Stimulated activated CD8-positive, alpha-beta memory T cell treated with anti-CD3 and anti-CD28 coated beads, Interleukin-4, amount 100 ng/mL, for 1 hour (primary cell): ENCODE measurements around the gene MAST2.

Experiments
- DNase-seq, 2 donors: peaks; one replicate each; pipeline ENCODE4 v3.0.0-alpha.2; 2020; ENCODE audit warnings: low read depth in 2 of 2, low spot score in 1 of 2

MAST2 gene

DNA sequence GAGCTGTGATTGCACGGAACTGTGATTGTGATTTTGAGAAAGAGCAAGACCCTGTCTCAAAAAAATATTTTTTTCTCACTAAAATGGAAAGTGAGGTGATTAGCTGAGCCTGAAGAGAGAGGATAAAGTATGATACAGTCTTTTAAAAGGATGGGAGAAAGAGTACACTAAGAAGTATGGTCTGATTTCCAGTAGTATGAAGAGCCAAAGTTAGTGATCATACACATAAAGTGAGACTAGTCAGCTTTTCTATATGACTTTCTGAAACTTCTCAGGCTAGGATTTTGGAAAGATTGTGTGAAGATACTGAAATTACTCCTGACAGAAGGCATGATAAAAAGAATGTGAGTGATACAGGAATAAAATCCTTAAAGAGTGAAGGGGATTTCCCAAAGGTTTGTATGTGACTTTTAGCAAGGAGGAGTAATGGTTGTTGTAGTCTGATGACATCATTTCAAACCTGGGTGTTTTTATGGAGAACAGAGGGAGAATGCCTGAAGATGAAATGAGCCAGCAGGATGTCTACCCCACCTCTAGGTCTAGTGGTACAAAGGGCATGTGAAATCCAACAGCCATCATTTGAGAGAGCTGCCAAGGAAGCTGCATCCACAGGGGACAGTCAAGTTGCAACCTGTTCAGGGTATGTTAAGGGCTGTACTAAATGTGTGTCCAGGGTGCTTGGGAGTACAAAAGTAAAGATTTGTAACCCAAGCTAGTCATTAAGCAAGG lies 171.3 kb downstream of the MAST2 start:
- DNase-seq, result no peak

- no peak for DNase-seq
Observed at GRCh38 chr1:45976623-45977022, 173.2 kb downstream of the MAST2 start.

DNA sequence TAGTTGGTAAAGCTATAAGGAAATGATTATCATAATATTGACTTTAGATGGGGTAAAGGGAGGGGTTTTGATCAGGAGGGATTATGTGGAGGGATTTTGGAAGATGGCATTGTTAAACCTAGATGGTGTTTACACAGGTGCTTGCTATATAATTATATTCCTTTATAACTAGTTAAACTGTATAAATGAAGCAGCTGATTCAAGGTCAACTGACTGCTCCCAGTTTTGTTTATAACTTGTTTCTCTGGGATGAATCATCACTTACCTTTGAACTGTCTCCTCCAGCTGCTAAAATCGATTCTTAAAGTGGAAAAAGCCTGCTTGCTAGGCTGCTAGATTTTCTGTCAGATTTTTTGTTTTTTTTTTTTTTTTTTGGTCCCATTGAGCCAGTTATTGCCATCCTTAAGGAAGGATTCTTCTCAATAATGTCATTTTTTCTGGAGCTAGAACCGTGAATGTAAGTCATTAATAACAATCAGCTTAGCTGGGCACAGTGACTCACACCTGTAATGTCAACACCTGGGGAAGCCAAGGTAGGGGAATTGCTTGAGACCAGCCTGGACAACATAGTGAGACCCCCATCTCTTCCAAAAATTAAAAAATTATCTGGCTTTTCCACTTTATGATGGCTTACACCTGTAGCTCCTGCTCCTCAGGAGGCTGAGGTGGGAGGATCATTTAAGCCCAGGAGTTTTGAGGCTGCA lies 175.8 kb downstream of the MAST2 start:
- no peak for DNase-seq

GRCh38 chr1:45979778-45980176 lies 176.4 kb downstream of the MAST2 start:
- no peak for DNase-seq

DNA sequence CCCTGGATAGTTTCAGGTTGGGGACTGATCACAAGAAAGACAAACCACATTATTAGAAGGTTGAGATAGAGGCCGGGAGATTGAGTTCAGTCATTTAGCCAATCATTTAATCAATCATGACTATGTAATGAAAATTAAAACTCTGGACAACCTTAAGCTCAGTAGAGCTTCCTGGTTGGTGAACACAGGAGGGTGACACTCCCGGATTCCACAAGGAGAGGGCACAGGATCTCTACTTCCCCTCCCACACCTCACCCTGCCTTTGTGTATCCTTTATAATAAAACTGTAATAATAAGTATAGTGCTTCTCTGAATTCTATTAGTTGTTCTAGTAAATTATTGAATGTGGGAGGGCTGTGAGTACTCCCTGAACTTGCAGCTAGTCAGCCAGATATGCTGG lies 178.9 kb downstream of the MAST2 start:
- no peak for DNase-seq

DNA sequence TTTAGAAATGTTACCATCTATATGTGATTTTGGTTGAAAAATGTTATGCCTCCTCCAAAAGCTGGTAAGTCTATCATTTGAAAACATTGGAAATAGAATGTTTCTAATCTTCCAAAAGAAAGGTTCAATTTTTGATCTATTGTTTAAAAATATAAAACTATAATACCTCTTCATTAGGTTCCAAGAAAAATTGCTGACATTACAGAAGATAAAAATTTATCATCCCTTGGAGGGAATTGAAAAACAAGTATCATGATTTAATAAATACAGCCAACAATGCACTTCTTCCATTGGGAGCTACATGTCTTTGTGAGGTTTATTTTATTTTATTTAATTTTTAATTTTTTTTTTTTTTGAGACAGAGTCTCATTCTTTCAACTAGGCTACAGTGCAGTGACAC lies 180.6 kb downstream of the MAST2 start:
- no peak for DNase-seq

- no peak for DNase-seq
Observed at GRCh38 chr1:45987204-45987603, 183.8 kb downstream of the MAST2 start.

DNA sequence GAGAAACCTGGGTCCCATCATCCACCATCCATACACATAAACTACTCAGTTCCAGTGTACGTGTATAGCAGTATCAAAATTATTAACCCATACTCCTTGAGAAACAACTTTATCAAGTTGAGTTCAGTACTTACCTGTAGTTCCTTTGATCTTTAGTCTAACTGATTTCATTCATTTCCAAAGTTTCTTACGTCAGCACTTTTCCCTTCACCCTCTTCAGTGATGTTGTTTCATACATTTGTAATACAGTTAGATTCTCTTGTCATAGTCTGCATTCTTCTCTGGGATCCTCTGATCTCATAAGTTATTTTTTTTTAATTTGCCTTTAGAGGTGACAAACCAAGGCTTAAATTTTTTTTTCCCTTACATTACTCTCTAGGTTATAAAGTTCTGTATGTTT lies 185.8 kb downstream of the MAST2 start:
- DNase-seq, result no peak

- DNase-seq, result no peak
Observed at GRCh38 chr1:45994423-45994822, 191.0 kb downstream of the MAST2 start.

DNA sequence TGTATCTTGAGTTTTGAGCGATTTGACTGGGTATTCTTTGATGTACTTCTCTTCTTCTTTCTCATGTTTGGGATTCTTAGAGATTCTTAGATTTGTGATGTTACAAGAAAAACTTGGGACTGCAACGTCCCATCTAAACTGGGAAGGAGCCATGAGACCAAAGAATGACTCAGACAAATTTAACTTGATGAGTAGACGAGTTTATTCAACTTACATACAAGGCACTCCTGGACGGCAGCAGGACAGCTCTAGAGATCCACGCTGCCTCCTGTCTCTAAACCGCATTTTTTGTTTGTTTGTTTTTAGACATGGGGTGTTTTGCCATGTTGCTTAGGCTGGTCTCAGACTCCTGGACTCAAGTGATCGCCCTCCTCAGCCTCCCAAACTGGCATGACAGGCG lies 191.9 kb downstream of the MAST2 start:
- DNase-seq, result no peak

DNA sequence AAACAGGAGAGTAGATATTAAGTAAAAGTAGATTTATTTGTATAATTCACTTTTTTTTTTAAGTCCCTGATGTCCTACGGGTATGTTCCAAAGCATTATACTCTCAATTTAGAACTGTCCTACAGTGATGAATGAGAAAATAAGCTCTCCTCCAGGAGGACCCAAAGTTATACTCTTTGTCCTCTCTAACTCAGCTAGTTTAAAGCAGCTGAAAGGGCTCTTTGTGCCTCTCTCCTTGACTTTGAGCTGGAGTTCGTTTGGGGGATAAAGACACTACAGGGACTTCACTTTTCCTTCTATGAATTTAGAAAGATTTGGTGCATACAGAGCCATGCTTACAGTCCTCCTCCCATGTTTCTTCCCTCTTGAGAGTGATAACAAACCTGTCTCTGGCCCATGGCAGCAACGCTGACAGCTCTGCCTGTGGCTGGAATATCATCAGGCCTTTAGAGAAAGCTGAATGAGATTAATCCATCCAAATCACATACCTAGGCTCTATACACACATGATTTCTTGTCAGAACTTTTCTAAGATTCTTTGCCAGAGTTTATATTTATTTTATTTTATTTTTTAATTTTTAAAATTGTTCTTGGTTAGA lies 194.7 kb downstream of the MAST2 start:
- DNase-seq, result no peak

- DNase-seq, result no peak
Observed at GRCh38 chr1:45999507-45999906, 196.1 kb downstream of the MAST2 start.

DNA sequence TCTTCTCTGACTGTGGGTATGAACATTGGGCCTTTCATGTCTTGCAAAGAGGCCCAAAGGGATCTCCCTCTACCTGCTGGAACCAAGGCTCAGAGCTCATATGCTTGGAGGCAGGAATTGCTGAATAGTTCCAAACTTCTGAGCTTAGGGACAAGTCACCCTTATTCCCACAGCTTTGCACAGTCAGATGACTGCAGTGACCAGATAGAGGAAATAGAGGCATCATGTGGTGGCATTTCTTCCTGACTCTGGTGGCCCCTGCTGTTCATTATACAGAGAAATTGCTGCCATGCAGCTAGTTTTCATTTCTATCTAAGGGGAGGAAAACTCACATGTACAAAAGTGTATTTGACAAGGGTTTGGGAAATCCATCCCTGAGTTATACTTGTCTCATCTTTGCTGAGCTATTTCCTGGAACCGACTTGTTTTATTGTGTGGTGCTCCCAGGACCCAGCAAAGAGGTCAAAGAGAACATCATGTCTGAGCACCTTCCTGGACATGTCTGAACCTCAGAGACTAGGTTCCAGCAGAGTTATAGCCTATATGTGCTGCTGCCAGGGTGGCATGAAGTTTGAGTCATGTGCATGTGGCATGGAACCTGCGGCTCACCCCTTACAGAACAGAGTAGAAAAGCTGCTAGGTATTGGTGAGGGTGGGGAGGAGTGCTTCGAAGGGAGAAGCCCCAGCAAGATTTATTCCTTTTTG lies 197.8 kb downstream of the MAST2 start:
- DNase-seq, result no peak

DNA sequence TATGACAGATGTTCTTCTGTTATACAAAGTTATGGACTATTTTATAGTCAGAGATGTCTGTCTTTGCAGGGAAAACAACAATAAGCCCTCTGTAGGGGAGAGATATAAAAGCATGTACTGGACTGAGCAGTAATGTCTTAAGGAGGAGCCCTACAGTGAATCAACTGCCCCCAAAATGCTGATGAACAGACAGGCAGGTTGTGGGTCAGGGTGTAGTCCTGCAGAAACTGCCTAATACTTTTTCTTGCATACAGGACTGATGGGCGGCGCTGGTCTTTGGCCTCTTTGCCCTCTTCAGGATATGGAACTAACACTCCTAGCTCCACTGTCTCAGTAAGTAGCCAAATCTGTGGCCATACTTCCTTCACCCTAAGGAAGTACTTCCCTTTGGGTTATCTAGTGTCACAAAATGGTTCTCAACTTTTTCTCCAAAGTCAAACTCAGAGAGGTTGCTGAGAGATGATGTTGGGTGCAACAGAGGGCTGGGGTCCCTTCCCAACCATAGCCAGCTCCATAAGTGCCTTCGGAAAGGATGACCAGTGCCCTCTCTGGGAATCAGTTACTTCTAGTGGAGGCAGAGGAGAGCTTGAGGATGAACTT lies 199.2 kb downstream of the MAST2 start:
- DNase-seq, result no peak

GRCh38 chr1:46003315-46003714 lies 199.9 kb downstream of the MAST2 start:
- DNase-seq, result no peak

DNA sequence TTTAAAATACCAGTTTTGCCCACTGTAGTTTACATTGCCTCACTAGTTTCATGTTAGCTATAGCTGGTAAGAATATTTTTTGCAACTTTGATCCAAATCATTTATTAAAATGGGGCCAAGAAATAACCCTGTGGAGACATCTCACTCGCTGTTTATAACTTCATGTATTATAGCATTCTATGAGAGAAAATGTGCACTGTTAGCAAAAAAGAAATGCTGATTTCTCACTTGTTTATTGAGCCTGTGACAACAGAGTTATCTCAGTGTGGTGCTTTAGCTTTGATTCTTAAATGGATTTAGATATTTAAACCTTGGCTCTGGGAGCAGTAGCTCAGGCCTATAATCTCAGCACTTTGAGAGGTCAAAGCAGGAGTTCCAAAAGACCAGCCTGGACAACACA lies 201.1 kb downstream of the MAST2 start:
- no peak for DNase-seq

DNA sequence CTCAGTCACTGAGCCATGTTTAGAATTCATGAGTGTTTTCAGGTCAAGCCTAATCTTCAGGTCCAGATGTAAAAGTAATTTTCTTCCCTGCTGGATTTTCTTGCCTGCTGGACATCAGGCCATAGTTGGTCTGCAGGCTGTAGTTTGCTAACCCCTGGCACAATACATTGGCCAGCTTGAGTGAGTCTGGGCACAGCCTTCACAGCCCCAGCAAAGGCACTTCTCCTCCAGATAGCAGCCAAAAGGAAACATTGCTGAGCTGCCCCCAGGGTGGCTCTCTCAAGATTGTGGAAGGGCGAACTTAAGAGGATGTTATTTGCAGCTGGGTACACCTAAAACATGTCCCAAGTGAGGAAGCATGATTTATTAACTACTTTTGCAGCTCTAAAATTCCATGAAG lies 202.2 kb downstream of the MAST2 start:
- DNase-seq, result no peak

GRCh38 chr1:46008585-46008984 lies 205.2 kb downstream of the MAST2 start:
- DNase-seq, result no peak

DNA sequence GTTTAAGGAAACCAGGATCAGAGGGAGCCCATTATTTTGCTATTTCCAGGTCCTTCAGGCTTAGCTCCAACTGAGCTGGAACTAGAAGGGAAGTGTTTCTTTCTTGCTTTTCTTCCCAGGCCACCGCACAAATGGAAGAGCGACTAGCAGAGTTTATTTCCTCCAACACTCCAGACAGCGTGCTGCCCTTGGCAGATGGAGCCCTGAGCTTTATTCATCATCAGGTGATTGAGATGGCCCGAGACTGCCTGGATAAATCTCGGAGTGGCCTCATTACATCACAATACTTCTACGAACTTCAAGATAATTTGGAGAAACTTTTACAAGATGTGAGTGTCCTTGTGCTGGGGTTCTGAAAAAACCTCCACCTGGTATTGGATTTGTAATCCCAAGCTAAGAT lies 207.2 kb downstream of the MAST2 start:
- DNase-seq, result no peak

- DNase-seq, result no peak
Observed at GRCh38 chr1:46011121-46011695, 207.8 kb downstream of the MAST2 start.

GRCh38 chr1:46012236-46012635 lies 208.8 kb downstream of the MAST2 start:
- DNase-seq, result no peak
